Neutrophil (primary cell): ENCODE results near the gene SEC14L1.

Experiments used
- H3K27ac ChIP-seq: fragments of 200-600 bp; sonication (generic); 2 replicates; pipeline ENCODE4 v1.5.1; 2016; ENCODE audit warnings: mild to moderate bottlenecking, moderate library complexity
- H3K27me3 ChIP-seq: fragments of 200-600 bp; sonication (generic); 2 replicates; pipeline ENCODE4 v1.6.0; 2016; ENCODE audit warnings: mild to moderate bottlenecking
- H3K36me3 ChIP-seq: fragments of 200-600 bp; sonication (generic); 2 replicates; pipeline ENCODE4 v1.5.1; 2017
- H3K4me1 ChIP-seq, 2 experiments: fragments of 200-600 bp in 1 of 2; sonication (generic) in 1 of 2; 1 replicate in 1 of 2; 2 replicates in 1 of 2; pipeline versions ENCODE4 v1.5.1 to v1.6.1; 2013 to 2016; ENCODE audit warnings: low read depth in 1 of 2, low read length in 1 of 2, mild to moderate bottlenecking in 1 of 2, moderate library complexity in 1 of 2; ENCODE audit not compliant: control insufficient read depth in 1 of 2, insufficient read depth in 1 of 2
- H3K4me3 ChIP-seq, 2 experiments: fragments of 200-600 bp in 1 of 2; sonication (generic) in 1 of 2; 1 replicate in 1 of 2; 2 replicates in 1 of 2; pipeline ENCODE4 v1.5.1; 2013 to 2016; ENCODE audit warnings: low read depth in 1 of 2, low read length in 1 of 2, mild to moderate bottlenecking in 1 of 2, moderate library complexity in 1 of 2
- H3K9me3 ChIP-seq: fragments of 200-600 bp; sonication (generic); 2 replicates; pipeline ENCODE4 v1.5.1; 2016
- CTCF ChIP-seq: fragments of 200-600 bp; sonication (generic); IDR thresholded peaks from 2 replicates; pipeline ENCODE4 v1.5.1; 2016; ENCODE audit warnings: antibody characterized with exemption

Gene SEC14L1

GRCh38 chr17:77118251-77118928 lies 22.4 kb upstream of the SEC14L1 start:
- no peak for TF ChIP-seq CTCF
- Histone ChIP-seq H3K4me1 (peaks cover 9 to 13% of the 10 kb centered on the region in 2 experiments), H3K27me3 (no peaks in the 10 kb centered on the region), H3K27ac (peak overlapping the region; percentile 4), H3K4me3 (no peak overlapping the region), H3K36me3 (no peaks in the 10 kb centered on the region), H3K9me3 (no peaks in the 10 kb centered on the region)

DNA sequence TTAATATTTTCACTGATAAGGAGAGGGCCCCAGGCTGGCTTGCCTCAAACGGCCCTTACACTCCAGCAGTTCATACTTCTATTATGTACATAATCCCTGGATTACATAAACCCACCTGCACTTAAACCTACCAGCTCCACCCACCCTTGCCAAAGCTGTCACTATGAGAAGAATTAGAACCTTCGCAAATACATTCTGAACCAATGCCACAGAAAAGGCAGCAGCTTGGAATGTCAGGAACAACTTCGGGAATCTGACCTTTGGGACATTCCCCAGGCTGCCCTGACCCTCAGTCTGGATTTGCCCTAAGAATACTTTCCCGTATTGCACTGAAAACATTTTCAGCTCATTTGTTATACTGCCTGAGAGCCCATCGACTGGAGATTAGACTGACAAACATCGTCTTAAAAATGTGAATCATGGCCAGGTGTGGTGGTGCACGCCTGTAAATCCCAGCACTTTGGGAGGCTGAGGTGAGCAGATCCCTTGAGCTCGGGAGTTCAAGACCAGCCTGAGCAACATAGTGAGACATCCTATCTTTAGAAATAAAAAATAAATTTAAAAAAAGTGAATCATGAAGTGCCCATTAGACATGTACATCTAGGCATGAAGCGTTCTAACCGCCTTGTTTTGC lies 21.0 kb upstream of the SEC14L1 start:
- H3K27ac ChIP-seq = peak overlapping the region; percentile 33
- no peak for TF ChIP-seq CTCF
- H3K4me1 ChIP-seq = peaks cover 23 to 27% of the 10 kb centered on the region in 2 experiments
- no peaks in the 10 kb centered on the region for H3K27me3 ChIP-seq
- no peaks in the 10 kb centered on the region for H3K36me3 ChIP-seq
- H3K4me3 ChIP-seq = no peak overlapping the region
- H3K9me3 ChIP-seq = no peaks in the 10 kb centered on the region

- H3K4me3 ChIP-seq = no peak overlapping the region
- peaks cover 30 to 37% of the 10 kb centered on the region in 2 experiments for H3K4me1 ChIP-seq
- H3K27ac ChIP-seq = peak overlapping the region; percentile 76
- H3K27me3 ChIP-seq = no peaks in the 10 kb centered on the region
- H3K9me3 ChIP-seq = no peaks in the 10 kb centered on the region
- no peaks in the 10 kb centered on the region for H3K36me3 ChIP-seq
- no peak for TF ChIP-seq CTCF
Observed at GRCh38 chr17:77120868-77121267, 19.9 kb upstream of the SEC14L1 start.

- no peaks in the 10 kb centered on the region for H3K27me3 ChIP-seq
- peak overlapping the region; percentile 12 to 44 for H3K4me3 ChIP-seq
- H3K27ac ChIP-seq = peak overlapping the region; percentile 99
- H3K9me3 ChIP-seq = no peaks in the 10 kb centered on the region
- no peaks in the 10 kb centered on the region for H3K36me3 ChIP-seq
- TF ChIP-seq CTCF = peak; percentile 47
- peaks cover 50 to 69% of the 10 kb centered on the region in 2 experiments for H3K4me1 ChIP-seq
Observed at GRCh38 chr17:77124192-77124889, 16.4 kb upstream of the SEC14L1 start.

DNA sequence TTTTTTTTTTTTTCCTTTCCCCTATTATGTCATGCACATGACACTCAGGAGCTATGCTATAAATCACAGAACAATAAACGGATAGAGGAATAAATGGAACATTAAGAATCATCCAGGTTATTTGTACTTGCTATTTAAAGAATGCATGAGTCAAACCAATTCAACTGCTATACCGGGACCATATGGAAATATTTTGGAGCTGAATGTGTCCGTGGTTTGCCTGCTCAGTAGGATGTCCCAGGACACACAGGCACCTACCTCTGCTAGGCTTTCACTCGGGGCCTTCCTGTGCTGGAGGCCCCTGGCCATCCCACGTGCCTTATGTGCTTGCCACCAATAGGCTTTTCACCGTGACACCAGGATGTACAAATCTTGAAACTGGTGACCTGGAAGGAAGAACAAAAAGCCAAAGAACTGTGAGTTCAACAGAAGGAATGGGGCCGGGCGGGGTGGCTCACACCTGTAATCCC lies 15.3 kb upstream of the SEC14L1 start:
- Histone ChIP-seq H3K27ac (peak overlapping the region; percentile 99), H3K27me3 (no peaks in the 10 kb centered on the region), H3K36me3 (no peaks in the 10 kb centered on the region), H3K9me3 (no peaks in the 10 kb centered on the region), H3K4me1 (peaks cover 55 to 69% of the 10 kb centered on the region in 2 experiments), H3K4me3 (no peak overlapping the region)
- no peak for TF ChIP-seq CTCF
